ENCODE data around the gene GABRB1.

GABRB1 gene

DNA sequence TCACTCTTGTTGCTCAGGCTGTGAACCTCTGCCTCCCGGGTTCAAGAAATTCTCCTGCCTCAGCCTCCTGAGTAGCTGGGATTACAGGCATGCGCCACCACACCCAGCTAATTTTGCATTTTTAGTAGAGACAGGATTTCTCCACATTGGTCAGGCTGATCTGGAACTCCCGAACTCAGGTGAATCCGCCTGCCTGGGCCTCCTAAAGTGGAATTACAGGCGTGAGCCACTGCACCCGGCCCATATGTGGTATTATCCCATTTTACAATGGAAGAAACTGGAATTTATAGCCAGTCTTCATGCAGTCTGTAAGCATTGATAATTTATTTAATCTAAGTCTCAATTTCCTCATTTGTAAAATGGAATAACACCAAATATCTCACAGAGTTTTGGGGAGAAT lies 161.8 kb downstream of the GABRB1 start:
- no peak overlapping the region for H3K4me3 ChIP-seq
- H3K27ac ChIP-seq = no peak overlapping the region
- TF ChIP-seq EZH2 (IDR thresholded peaks at IDR 0.05) = no peak
- no peaks in the 10 kb centered on the region for H3K36me3 ChIP-seq (ENCODE audit: insufficient read depth, low read length)
- no peaks in the 10 kb centered on the region for H3K9me3 ChIP-seq (ENCODE audit: low read depth, low read length)
- no peak for DNase-seq (ENCODE audit: low read depth, low spot score)
- H3K9ac ChIP-seq (ENCODE audit: insufficient read length) = no peak overlapping the region

- no peak for TF ChIP-seq EZH2 (IDR thresholded peaks at IDR 0.05)
- TF ChIP-seq POLR2AphosphoS5 (IDR thresholded peaks at IDR 0.05; ENCODE audit: borderline replicate concordance, low read depth, low read length) = no peak
- TF ChIP-seq FOXP2 (optimal IDR thresholded peaks at IDR 0.05; ENCODE audit: control extremely low read depth, extremely low read length, insufficient read depth) = no peak
- Histone ChIP-seq H3K36me3 (ENCODE audit: insufficient read depth, low read length) (no peaks in the 10 kb centered on the region), H3K4me3 (no peak overlapping the region), H3K9me3 (ENCODE audit: low read depth, low read length) (no peaks in the 10 kb centered on the region), H3K27ac (no peak overlapping the region), H3K9ac (ENCODE audit: insufficient read length) (no peak overlapping the region)
- DNase-seq (ENCODE audit: low read depth, low spot score) = no peak
Measured at GRCh38 chr4:47194036-47194737, 162.8 kb downstream of the GABRB1 start.

- DNase-seq (ENCODE audit: low read depth, low spot score) = no peak
- H3K4me3 ChIP-seq = no peak overlapping the region
- no peak overlapping the region for H3K27ac ChIP-seq
- TF ChIP-seq EZH2 (IDR thresholded peaks at IDR 0.05) (no peak), POLR2AphosphoS5 (IDR thresholded peaks at IDR 0.05; ENCODE audit: borderline replicate concordance, low read depth, low read length) (no peak), FOXP2 (optimal IDR thresholded peaks at IDR 0.05; ENCODE audit: control extremely low read depth, extremely low read length, insufficient read depth) (no peak)
- H3K9me3 ChIP-seq (ENCODE audit: low read depth, low read length) = no peaks in the 10 kb centered on the region
- H3K36me3 ChIP-seq (ENCODE audit: insufficient read depth, low read length) = no peaks in the 10 kb centered on the region
- H3K9ac ChIP-seq (ENCODE audit: insufficient read length) = no peak overlapping the region
Measured at GRCh38 chr4:47195706-47196105, 164.3 kb downstream of the GABRB1 start.

DNA sequence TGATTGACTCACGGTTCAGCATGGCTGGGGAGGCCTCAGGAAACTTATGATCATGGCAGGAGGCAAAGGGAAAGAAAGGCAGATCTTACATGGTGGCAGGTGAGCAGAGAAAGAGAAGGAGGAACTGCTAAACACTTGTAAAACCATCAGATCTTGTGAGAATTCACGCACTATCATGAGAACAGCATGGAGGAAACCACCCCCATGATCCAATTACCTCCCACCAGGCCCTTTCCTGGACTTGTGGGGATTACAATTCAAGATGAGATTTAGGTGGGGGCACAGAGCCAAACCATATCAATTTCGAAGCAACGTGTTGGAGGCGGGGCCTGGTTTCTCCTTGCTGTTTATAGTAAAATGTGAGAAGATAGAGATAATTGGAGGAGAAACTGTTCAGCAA lies 167.4 kb downstream of the GABRB1 start:
- H3K27ac ChIP-seq = no peak overlapping the region
- TF ChIP-seq POLR2AphosphoS5 (IDR thresholded peaks at IDR 0.05; ENCODE audit: borderline replicate concordance, low read depth, low read length) (no peak), FOXP2 (optimal IDR thresholded peaks at IDR 0.05; ENCODE audit: control extremely low read depth, extremely low read length, insufficient read depth) (no peak), EZH2 (IDR thresholded peaks at IDR 0.05) (no peak)

DNA sequence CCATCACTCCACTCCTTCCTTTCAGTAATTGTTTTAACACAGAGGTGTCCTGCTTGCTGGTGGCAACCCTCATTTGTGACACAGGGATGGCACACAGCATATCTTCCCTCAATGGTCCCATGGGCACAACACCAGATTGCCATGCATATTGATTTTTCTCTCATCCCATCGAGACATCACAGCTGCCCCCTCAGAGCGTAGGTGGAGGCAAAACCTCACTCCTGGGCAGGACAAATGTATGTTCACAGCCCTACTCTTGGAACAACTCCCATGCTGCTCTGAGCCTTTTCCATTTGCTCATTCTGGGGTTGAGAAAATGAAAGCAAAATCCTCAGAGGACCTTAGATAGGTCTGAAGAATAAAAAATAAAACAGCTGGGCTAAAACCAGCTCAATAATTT lies 172.2 kb downstream of the GABRB1 start:
- H3K9me3 ChIP-seq (ENCODE audit: low read depth, low read length) = no peaks in the 10 kb centered on the region
- TF ChIP-seq POLR2AphosphoS5 (IDR thresholded peaks at IDR 0.05; ENCODE audit: borderline replicate concordance, low read depth, low read length) (no peak), EZH2 (IDR thresholded peaks at IDR 0.05) (no peak), FOXP2 (optimal IDR thresholded peaks at IDR 0.05; ENCODE audit: control extremely low read depth, extremely low read length, insufficient read depth) (no peak)

More for the DNA sequence above, 167.4 kb downstream of the GABRB1 start:
- H3K4me3 ChIP-seq = no peak overlapping the region
- H3K36me3 ChIP-seq (ENCODE audit: insufficient read depth, low read length) = no peaks in the 10 kb centered on the region
- no peak for DNase-seq (ENCODE audit: low read depth, low spot score)
- H3K9me3 ChIP-seq (ENCODE audit: low read depth, low read length) = no peaks in the 10 kb centered on the region
- no peak overlapping the region for H3K9ac ChIP-seq (ENCODE audit: insufficient read length)

GRCh38 chr4:47207555-47207954 lies 176.2 kb downstream of the GABRB1 start:
- no peaks in the 10 kb centered on the region for H3K9me3 ChIP-seq (ENCODE audit: low read depth, low read length)
- DNase-seq (ENCODE audit: low read depth, low spot score) = no peak
- H3K4me3 ChIP-seq = no peak overlapping the region
- no peaks in the 10 kb centered on the region for H3K36me3 ChIP-seq (ENCODE audit: insufficient read depth, low read length)
- no peak for TF ChIP-seq FOXP2 (optimal IDR thresholded peaks at IDR 0.05; ENCODE audit: control extremely low read depth, extremely low read length, insufficient read depth)
- TF ChIP-seq EZH2 (IDR thresholded peaks at IDR 0.05) = no peak
- TF ChIP-seq POLR2AphosphoS5 (IDR thresholded peaks at IDR 0.05; ENCODE audit: borderline replicate concordance, low read depth, low read length) = no peak
- H3K9ac ChIP-seq (ENCODE audit: insufficient read length) = no peak overlapping the region
- no peak overlapping the region for H3K27ac ChIP-seq

More for the DNA sequence above, 172.2 kb downstream of the GABRB1 start:
- H3K27ac ChIP-seq = no peak overlapping the region
- no peak for DNase-seq (ENCODE audit: low read depth, low spot score)
- H3K9ac ChIP-seq (ENCODE audit: insufficient read length) = no peak overlapping the region
- no peaks in the 10 kb centered on the region for H3K36me3 ChIP-seq (ENCODE audit: insufficient read depth, low read length)
- H3K4me3 ChIP-seq = no peak overlapping the region

- Histone ChIP-seq H3K4me3 (no peak overlapping the region), H3K27ac (no peak overlapping the region), H3K9ac (ENCODE audit: insufficient read length) (no peak overlapping the region), H3K9me3 (ENCODE audit: low read depth, low read length) (no peaks in the 10 kb centered on the region), H3K36me3 (ENCODE audit: insufficient read depth, low read length) (no peaks in the 10 kb centered on the region)
- no peak for TF ChIP-seq FOXP2 (optimal IDR thresholded peaks at IDR 0.05; ENCODE audit: control extremely low read depth, extremely low read length, insufficient read depth)
- TF ChIP-seq POLR2AphosphoS5 (IDR thresholded peaks at IDR 0.05; ENCODE audit: borderline replicate concordance, low read depth, low read length) = no peak
- TF ChIP-seq EZH2 (IDR thresholded peaks at IDR 0.05) = no peak
- DNase-seq (ENCODE audit: low read depth, low spot score) = no peak
Measured at GRCh38 chr4:47209833-47210232, 178.5 kb downstream of the GABRB1 start.

GRCh38 chr4:47210828-47211227 lies 179.5 kb downstream of the GABRB1 start:
- no peak overlapping the region for H3K27ac ChIP-seq
- no peak overlapping the region for H3K9ac ChIP-seq (ENCODE audit: insufficient read length)
- H3K36me3 ChIP-seq (ENCODE audit: insufficient read depth, low read length) = no peaks in the 10 kb centered on the region
- TF ChIP-seq POLR2AphosphoS5 (IDR thresholded peaks at IDR 0.05; ENCODE audit: borderline replicate concordance, low read depth, low read length) (no peak), FOXP2 (optimal IDR thresholded peaks at IDR 0.05; ENCODE audit: control extremely low read depth, extremely low read length, insufficient read depth) (no peak), EZH2 (IDR thresholded peaks at IDR 0.05) (no peak)
- no peak overlapping the region for H3K4me3 ChIP-seq
- H3K9me3 ChIP-seq (ENCODE audit: low read depth, low read length) = no peaks in the 10 kb centered on the region
- DNase-seq (ENCODE audit: low read depth, low spot score) = no peak

- H3K27ac ChIP-seq = no peak overlapping the region
- H3K36me3 ChIP-seq (ENCODE audit: insufficient read depth, low read length) = no peaks in the 10 kb centered on the region
- H3K4me3 ChIP-seq = no peak overlapping the region
- DNase-seq (ENCODE audit: low read depth, low spot score) = no peak
- H3K9ac ChIP-seq (ENCODE audit: insufficient read length) = no peak overlapping the region
- no peaks in the 10 kb centered on the region for H3K9me3 ChIP-seq (ENCODE audit: low read depth, low read length)
- TF ChIP-seq FOXP2 (optimal IDR thresholded peaks at IDR 0.05; ENCODE audit: control extremely low read depth, extremely low read length, insufficient read depth) = no peak
- TF ChIP-seq EZH2 (IDR thresholded peaks at IDR 0.05) = no peak
- no peak for TF ChIP-seq POLR2AphosphoS5 (IDR thresholded peaks at IDR 0.05; ENCODE audit: borderline replicate concordance, low read depth, low read length)
Measured at GRCh38 chr4:47213106-47213505, 181.7 kb downstream of the GABRB1 start.

Measured in SK-N-MC (cell line).